ENCODE results near the gene HS1BP3. TPM values are rescaled to one million over a fixed set of nuclear protein-coding genes. Genes with fewer than 3 reads are reported as not detected.
A peak's percentile ranks its signal among the peaks of the same experiment; 100 is the strongest.

The HS1BP3 gene
- total RNA-seq, 5 donors from 2014 or later (not counting 1 experiment from before 2014, with no cell fraction given), result 11.1 to 20.7 (median 17.2) TPM

- Mint-ChIP-seq H3K36me3 (no peaks in the 10 kb centered on the region), H3K27me3 (peaks cover 12 to 15% of the 10 kb centered on the region in 2 donors), H3K27ac (no peak overlapping the region), H3K4me3 (no peak overlapping the region), H3K9me3 (no peaks in the 10 kb centered on the region), H3K4me1 (peaks cover 17 to 24% (median 20%) of the 10 kb centered on the region in 3 donors)
- WGBS (ENCODE audit: insufficient coverage), result 100% methylated on average over 1 of the region's 2 CpGs
- H3K36me3 ChIP-seq (ENCODE audit: control insufficient read depth in 2 of 2, extremely low read depth in 1 of 2, insufficient read depth in 1 of 2, low read length in 1 of 2), result no peaks in the 10 kb centered on the region
- peaks cover 4 to 21% of the 10 kb centered on the region in 2 experiments for H3K4me1 ChIP-seq (ENCODE audit: control insufficient read depth in 1 of 2, extremely low read depth in 1 of 2, insufficient read depth in 2 of 2, low read length in 2 of 2)
- no peaks in the 10 kb centered on the region for H3K9me3 ChIP-seq
- H3K4me3 ChIP-seq (ENCODE audit: control insufficient read depth in 1 of 2, extremely low read depth in 1 of 2, low read length in 1 of 2), result no peak overlapping the region
- DNase-seq (no peak), ATAC-seq (replicated peaks in 1 of 4) (no peak)
- CTCF ChIA-PET, result interaction anchor here (0.6 to 1.5 kb wide), 2 partner anchors 12 to 205 kb away, joined by 4 to 7 read pairs; no protein-coding TSS in a partner anchor
- H3K27ac ChIP-seq (ENCODE audit: low read length), result no peak overlapping the region
- peaks cover 1 to 7% of the 10 kb centered on the region in 2 experiments for H3K27me3 ChIP-seq (replicated peaks in 1 of 2; ENCODE audit: control insufficient read depth in 2 of 2, extremely low read depth in 1 of 2, insufficient read depth in 2 of 2, low read length in 1 of 2)
- POLR2A ChIA-PET, result no interaction called here
Measured at GRCh38 chr2:20654535-20654813, 3.6 kb upstream of the HS1BP3 start.

DNA sequence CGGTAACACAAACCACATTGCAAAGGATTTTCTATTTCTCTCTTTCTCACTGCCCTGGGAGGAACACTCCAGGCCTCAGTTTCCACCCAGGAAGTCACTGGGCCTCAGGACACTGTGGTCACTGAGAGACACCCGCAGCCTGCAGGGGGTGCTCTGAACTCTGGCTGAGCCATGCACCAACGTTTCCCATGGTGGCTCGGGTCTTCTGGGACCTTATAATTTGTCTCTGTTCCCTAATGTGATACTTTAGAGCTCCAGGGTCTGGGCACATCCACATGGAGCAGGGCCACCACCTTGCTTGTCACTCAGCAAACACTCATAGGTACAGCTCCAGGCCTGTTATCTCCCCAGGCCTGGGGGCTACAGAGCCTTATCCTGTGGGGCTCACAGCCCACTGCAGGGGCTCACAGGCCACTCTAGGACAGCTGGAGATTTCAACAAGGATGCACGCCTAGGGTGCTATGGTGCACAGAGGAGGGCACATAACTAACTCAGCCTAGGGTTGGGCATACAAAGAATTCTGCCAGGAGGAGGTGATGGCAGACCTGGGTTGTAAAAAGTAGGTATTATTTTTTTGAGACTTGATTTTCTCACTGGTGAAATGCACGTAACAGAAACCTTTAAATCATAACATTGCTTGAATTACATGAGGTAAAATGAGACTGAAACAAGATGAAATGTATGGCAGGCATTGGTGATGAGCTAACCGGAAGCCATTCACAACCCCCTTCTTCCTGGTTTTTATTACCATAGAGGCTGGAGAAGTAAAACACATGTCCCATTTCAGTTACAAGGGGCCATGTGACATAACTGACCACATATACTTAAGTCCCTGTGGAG lies 3.0 kb upstream of the HS1BP3 start:
- peaks cover 4 to 26% of the 10 kb centered on the region in 2 experiments for H3K4me1 ChIP-seq (ENCODE audit: control insufficient read depth in 1 of 2, extremely low read depth in 1 of 2, insufficient read depth in 2 of 2, low read length in 2 of 2)
- H3K9me3 ChIP-seq, result no peaks in the 10 kb centered on the region
- H3K27ac Mint-ChIP-seq, result no peak overlapping the region
- ATAC-seq (replicated peaks in 1 of 4) (no peak), DNase-seq (no peak)
- H3K27me3 Mint-ChIP-seq, result peaks cover 8 to 13% of the 10 kb centered on the region in 2 donors
- CTCF ChIA-PET, result interaction anchor here (0.5 to 1.5 kb wide), 3 partner anchors 11 to 209 kb away, joined by 3 to 7 read pairs (median 4); no protein-coding TSS in a partner anchor
- no peak overlapping the region for H3K4me3 Mint-ChIP-seq
- H3K4me3 ChIP-seq (ENCODE audit: control insufficient read depth in 1 of 2, extremely low read depth in 1 of 2, low read length in 1 of 2), result no peak overlapping the region
- no peak overlapping the region for H3K27ac ChIP-seq (ENCODE audit: low read length)
- H3K36me3 Mint-ChIP-seq, result no peaks in the 10 kb centered on the region
- POLR2A ChIA-PET, result no interaction called here
- no peaks in the 10 kb centered on the region for H3K9me3 Mint-ChIP-seq
- H3K36me3 ChIP-seq (ENCODE audit: control insufficient read depth in 2 of 2, extremely low read depth in 1 of 2, insufficient read depth in 1 of 2, low read length in 1 of 2), result no peaks in the 10 kb centered on the region
- peaks cover 23 to 29% (median 25%) of the 10 kb centered on the region in 3 donors for H3K4me1 Mint-ChIP-seq
- H3K27me3 ChIP-seq (replicated peaks in 1 of 2; ENCODE audit: control insufficient read depth in 2 of 2, extremely low read depth in 1 of 2, insufficient read depth in 2 of 2, low read length in 1 of 2), result peaks cover 0 to 7% of the 10 kb centered on the region in 2 experiments
- 81% methylated on average over 4 of the region's 7 CpGs for WGBS (ENCODE audit: insufficient coverage)

DNA sequence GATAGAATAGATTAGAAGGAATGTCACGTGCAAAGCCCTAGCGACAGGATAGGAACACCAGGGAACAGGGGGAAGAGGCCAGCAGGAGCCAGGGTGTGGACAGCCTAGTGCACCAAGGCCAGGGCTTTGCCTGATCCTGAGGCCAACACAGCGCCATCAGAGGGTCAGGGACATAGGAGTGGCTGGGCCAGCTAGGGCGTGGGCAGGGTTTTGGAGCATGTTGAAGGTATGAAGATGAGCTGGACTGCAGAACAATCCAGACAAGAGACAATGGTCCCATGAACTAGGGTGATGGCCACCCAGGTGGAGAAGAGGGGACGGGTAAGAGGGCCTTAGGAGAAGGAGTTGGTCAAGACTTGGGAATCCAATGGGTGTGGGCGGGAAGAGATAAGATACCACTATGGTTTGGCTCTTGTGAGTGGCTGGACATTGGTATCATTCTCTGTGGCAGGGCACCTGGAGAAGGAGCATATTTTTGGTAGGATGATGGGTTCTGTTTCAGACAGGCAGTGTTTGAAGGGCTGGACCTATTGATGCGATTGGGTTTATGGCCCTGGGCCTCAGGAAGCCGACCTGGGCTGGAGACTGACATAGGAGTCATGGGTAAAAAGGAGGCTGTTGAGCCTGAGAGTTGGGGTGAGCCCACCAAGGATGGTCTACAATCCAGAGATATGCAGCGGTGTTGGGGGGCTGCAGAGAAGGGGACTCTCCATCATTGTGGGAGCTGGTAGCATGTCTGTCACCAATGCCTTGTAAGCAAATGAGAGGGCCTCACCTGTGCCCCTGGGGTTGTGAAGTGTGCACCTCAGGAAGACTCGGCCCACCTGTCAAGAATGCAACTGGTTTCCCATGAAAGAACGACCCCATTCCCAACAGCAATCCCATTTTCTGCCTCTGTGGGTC lies 2.0 kb upstream of the HS1BP3 start:
- CTCF ChIA-PET, result interaction anchor here (0.5 to 3.6 kb wide), 5 partner anchors 8 to 220 kb away, joined by 3 to 31 read pairs (median 19); partner anchors contain the start of gene RHOB (in 1 of the 2)
- no peaks in the 10 kb centered on the region for H3K9me3 ChIP-seq
- no peak overlapping the region for H3K4me3 ChIP-seq (ENCODE audit: control insufficient read depth in 1 of 2, extremely low read depth in 1 of 2, low read length in 1 of 2)
- H3K27me3 ChIP-seq (replicated peaks in 1 of 2; ENCODE audit: control insufficient read depth in 2 of 2, extremely low read depth in 1 of 2, insufficient read depth in 2 of 2, low read length in 1 of 2), result peaks cover 0 to 7% of the 10 kb centered on the region in 2 experiments
- no peak for ATAC-seq (replicated peaks in 1 of 4)
- Mint-ChIP-seq H3K36me3 (no peaks in the 10 kb centered on the region), H3K4me1 (peaks cover 31 to 39% (median 35%) of the 10 kb centered on the region in 3 donors), H3K4me3 (no peak overlapping the region), H3K27me3 (peaks cover 2 to 5% of the 10 kb centered on the region in 2 donors), H3K27ac (peak overlapping the region in 1 of 2 donors; percentile 29), H3K9me3 (no peaks in the 10 kb centered on the region)
- H3K36me3 ChIP-seq (ENCODE audit: control insufficient read depth in 2 of 2, extremely low read depth in 1 of 2, insufficient read depth in 1 of 2, low read length in 1 of 2), result no peaks in the 10 kb centered on the region
- 92% methylated on average over 9 of the region's 11 CpGs for WGBS (ENCODE audit: insufficient coverage)
- no peak overlapping the region for H3K27ac ChIP-seq (ENCODE audit: low read length)
- POLR2A ChIA-PET, result no interaction called here
- DNase-seq, result no peak
- H3K4me1 ChIP-seq (ENCODE audit: control insufficient read depth in 1 of 2, extremely low read depth in 1 of 2, insufficient read depth in 2 of 2, low read length in 2 of 2), result peaks cover 4 to 29% of the 10 kb centered on the region in 2 experiments

DNA sequence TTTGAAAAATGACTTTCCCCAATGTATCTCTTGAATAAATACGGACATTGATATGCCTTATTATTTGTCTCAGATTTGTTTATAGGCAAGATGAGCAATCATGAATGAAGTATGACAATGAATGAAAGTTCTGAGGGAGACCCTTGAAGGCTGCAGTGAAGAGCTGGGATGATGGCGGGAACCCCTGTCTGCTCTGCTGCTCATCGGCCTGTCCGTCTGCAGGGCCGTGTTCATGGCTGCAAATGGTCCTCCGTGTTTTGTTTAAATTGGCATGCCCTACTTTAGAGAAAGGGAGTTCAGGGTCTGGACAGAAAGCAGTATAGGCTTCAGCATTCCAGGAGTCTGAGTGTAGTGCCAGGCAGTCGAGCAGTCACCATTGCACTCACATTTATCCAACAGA lies 1.2 kb upstream of the HS1BP3 start:
- Mint-ChIP-seq H3K4me3 (peak overlapping the region; percentile 73 to 91 (median 87)), H3K27me3 (peaks cover 0 to 4% of the 10 kb centered on the region in 2 donors), H3K9me3 (no peaks in the 10 kb centered on the region), H3K4me1 (peaks cover 32 to 42% (median 36%) of the 10 kb centered on the region in 3 donors), H3K27ac (peak overlapping the region; percentile 94 to 96), H3K36me3 (no peaks in the 10 kb centered on the region)
- Histone ChIP-seq H3K27ac (ENCODE audit: low read length) (no peak overlapping the region), H3K4me3 (ENCODE audit: control insufficient read depth in 1 of 2, extremely low read depth in 1 of 2, low read length in 1 of 2) (no peak overlapping the region), H3K27me3 (replicated peaks in 1 of 2; ENCODE audit: control insufficient read depth in 2 of 2, extremely low read depth in 1 of 2, insufficient read depth in 2 of 2, low read length in 1 of 2) (peaks cover 0 to 7% of the 10 kb centered on the region in 2 experiments), H3K36me3 (ENCODE audit: control insufficient read depth in 2 of 2, extremely low read depth in 1 of 2, insufficient read depth in 1 of 2, low read length in 1 of 2) (no peaks in the 10 kb centered on the region), H3K9me3 (no peaks in the 10 kb centered on the region), H3K4me1 (ENCODE audit: control insufficient read depth in 1 of 2, extremely low read depth in 1 of 2, insufficient read depth in 2 of 2, low read length in 2 of 2) (peaks cover 4 to 30% of the 10 kb centered on the region in 2 experiments)
- DNase-seq (no peak), ATAC-seq (replicated peaks in 1 of 4) (no peak)
- ChIA-PET CTCF (interaction anchor here (0.6 to 3.6 kb wide), 6 partner anchors 9 to 351 kb away, joined by 6 to 31 read pairs (median 13); partner anchors contain the start of genes GDF7 (in 1 of the 2) and RHOB (in 1 of the 2)), POLR2A (interaction anchor here in 1 of 2 donors (2.3 kb wide), 1 partner anchor 205 kb away, joined by 22 read pairs; the partner anchor contains the start of gene RHOB)
- WGBS (ENCODE audit: insufficient coverage), result 96% methylated on average over 4 of the region's 7 CpGs

- Histone ChIP-seq H3K36me3 (ENCODE audit: control insufficient read depth in 2 of 2, extremely low read depth in 1 of 2, insufficient read depth in 1 of 2, low read length in 1 of 2) (no peaks in the 10 kb centered on the region), H3K9me3 (no peaks in the 10 kb centered on the region), H3K4me3 (ENCODE audit: control insufficient read depth in 1 of 2, extremely low read depth in 1 of 2, low read length in 1 of 2) (peak overlapping the region in 1 of 2 donors; percentile 50), H3K27ac (ENCODE audit: low read length) (peak overlapping the region; percentile 93), H3K27me3 (replicated peaks in 1 of 2; ENCODE audit: control insufficient read depth in 2 of 2, extremely low read depth in 1 of 2, insufficient read depth in 2 of 2, low read length in 1 of 2) (peaks cover 0 to 5% of the 10 kb centered on the region in 2 experiments), H3K4me1 (ENCODE audit: control insufficient read depth in 1 of 2, extremely low read depth in 1 of 2, insufficient read depth in 2 of 2, low read length in 2 of 2) (peaks cover 4 to 30% of the 10 kb centered on the region in 2 experiments)
- 71% methylated on average over 2 of the region's 7 CpGs for WGBS (ENCODE audit: insufficient coverage)
- peak overlapping the region; percentile 73 to 91 (median 87) for H3K4me3 Mint-ChIP-seq
- ATAC-seq (replicated peaks in 1 of 4) (no peak), DNase-seq (no peak)
- ChIA-PET CTCF (interaction anchor here (0.5 to 3.6 kb wide), 16 partner anchors 9 to 600 kb away, joined by 3 to 31 read pairs (median 5); partner anchors contain the start of genes GDF7 (in 1 of the 2), LAPTM4A (in 1 of the 2) and RHOB (in 1 of the 2)), POLR2A (interaction anchor here (0.7 to 2.3 kb wide), 4 partner anchors 10 to 205 kb away, joined by 3 to 22 read pairs (median 3); partner anchors contain the start of genes LDAH (in 1 of the 2) and RHOB (in 1 of the 2))
- H3K36me3 Mint-ChIP-seq, result no peaks in the 10 kb centered on the region
- H3K4me1 Mint-ChIP-seq, result peaks cover 32 to 42% (median 36%) of the 10 kb centered on the region in 3 donors
- H3K27me3 Mint-ChIP-seq, result peaks cover 0 to 4% of the 10 kb centered on the region in 2 donors
- peak overlapping the region; percentile 94 to 96 for H3K27ac Mint-ChIP-seq
- no peaks in the 10 kb centered on the region for H3K9me3 Mint-ChIP-seq
Measured at GRCh38 chr2:20651731-20652099, 817 bp upstream of the HS1BP3 start.

Data from T-cell (primary cell).